Spleen (tissue), 7 donors: ENCODE results near the gene BRMS1.

Experiments used
- CTCF ChIP-seq, 11 experiments: fragments of 200-600 bp in 7 of 11; fragments of 450-650 bp in 4 of 11; sonication (generic) in 4 of 11; IDR thresholded peaks in 8 of 11; conservative IDR thresholded peaks in 3 of 11; 1 replicate in 7 of 11; 2 replicates in 4 of 11; pipeline versions ENCODE4 v1.4.0 to v1.8.0; 2016 to 2021; ENCODE audit warnings: antibody characterized with exemption in 11 of 11, inconsistent platforms in 4 of 11, mild to moderate bottlenecking in 1 of 11
- POLR2AphosphoS5 ChIP-seq, 3 donors: sonication (generic); formaldehyde crosslinking; IDR thresholded peaks; one replicate each; pipeline ENCODE4 v1.5.1; 2017; ENCODE audit warnings: antibody characterized with exemption in 3 of 3
- donor health status: DM: no; HTN: no; CAD: no; lungs with moderate emphysema.
- donor health status: DM: no; HTN: no; CAD: no.
- donor health status: DM: no; HTN: no; CAD: no.

GRCh38 chr11:66369073-66369894, 24.4 kb upstream of the BRMS1 start:
- TF ChIP-seq CTCF (IDR thresholded peaks at IDR 0.05 in 8 of 11, conservative IDR thresholded peaks at IDR 0.05 in 3 of 11) (no peak), POLR2AphosphoS5 (IDR thresholded peaks at IDR 0.05) (no peak)
